Fibroblast of mammary gland (primary cell): ENCODE measurements around the gene CR2.
"Not testable (repeated sequence)": the region's sequence is repeated elsewhere in the genome, so short reads cannot be mapped to it uniquely, and the experiment has no call there.

ENCODE experiments used
- DNase-seq: peaks from one replicate; pipeline ENCODE4 v3.0.0-alpha.2; 2010; ENCODE audit warnings: low read depth
- H3K4me3 ChIP-seq: 2 replicates; pipeline ENCODE4 v1.5.1; 2011; ENCODE audit warnings: low read depth, mild to moderate bottlenecking, low read length, moderate library complexity; ENCODE audit not compliant: control insufficient read depth
- TF ChIP-seq, protein P1 (sequence below): conservative IDR thresholded peaks from 2 replicates; pipeline ENCODE4 v1.5.1; 2011; ENCODE audit warnings: low read depth, low read length, inconsistent platforms; ENCODE audit not compliant: control insufficient read depth, insufficient read depth

Gene CR2

DNA sequence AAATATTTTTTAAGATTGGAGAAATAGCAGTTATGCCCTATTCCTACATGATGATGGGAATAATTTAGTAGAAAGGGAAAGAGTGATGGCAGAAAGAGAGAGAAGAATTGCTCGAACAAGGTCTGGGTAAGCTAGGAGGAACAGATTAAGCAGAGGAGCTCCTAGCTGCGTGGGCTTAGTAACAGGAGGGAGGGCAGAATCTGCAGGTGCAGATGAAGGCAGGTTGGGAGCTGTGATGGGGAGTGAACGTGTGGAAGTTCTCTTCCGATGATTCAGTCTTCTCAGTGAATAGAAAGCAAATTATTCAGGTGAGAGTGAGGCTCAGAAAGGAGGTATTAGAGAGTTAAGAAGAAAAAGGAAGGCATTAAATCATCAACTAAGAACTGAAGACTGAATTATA lies 33.5 kb downstream of the CR2 start:
- H3K4me3 ChIP-seq, result no peak overlapping the region
- DNase-seq, result no peak
- TF ChIP-seq, protein P1, sequence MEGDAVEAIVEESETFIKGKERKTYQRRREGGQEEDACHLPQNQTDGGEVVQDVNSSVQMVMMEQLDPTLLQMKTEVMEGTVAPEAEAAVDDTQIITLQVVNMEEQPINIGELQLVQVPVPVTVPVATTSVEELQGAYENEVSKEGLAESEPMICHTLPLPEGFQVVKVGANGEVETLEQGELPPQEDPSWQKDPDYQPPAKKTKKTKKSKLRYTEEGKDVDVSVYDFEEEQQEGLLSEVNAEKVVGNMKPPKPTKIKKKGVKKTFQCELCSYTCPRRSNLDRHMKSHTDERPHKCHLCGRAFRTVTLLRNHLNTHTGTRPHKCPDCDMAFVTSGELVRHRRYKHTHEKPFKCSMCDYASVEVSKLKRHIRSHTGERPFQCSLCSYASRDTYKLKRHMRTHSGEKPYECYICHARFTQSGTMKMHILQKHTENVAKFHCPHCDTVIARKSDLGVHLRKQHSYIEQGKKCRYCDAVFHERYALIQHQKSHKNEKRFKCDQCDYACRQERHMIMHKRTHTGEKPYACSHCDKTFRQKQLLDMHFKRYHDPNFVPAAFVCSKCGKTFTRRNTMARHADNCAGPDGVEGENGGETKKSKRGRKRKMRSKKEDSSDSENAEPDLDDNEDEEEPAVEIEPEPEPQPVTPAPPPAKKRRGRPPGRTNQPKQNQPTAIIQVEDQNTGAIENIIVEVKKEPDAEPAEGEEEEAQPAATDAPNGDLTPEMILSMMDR, result no peak

DNA sequence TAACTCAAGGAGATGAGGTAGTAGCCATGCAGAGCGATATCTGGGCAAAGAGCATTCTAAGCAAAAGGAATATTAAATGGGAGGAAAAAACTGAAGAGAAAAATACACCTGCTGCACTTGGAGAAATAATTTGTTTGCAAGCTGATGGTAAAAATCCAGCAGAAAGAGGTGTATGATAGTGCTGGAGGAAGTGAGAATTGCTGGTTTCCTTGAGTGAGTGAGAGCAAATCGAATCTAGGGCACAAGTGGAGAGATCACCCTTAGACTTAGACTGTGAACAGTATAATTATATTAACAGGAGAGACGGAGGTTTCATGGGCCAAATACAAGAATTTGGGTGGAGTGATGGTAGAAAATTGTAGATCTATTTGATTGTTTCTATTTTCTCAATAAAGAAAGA lies 39.1 kb downstream of the CR2 start:
- H3K4me3 ChIP-seq, result no peak overlapping the region
- DNase-seq, result no peak
- TF ChIP-seq, protein P1, result no peak

DNA sequence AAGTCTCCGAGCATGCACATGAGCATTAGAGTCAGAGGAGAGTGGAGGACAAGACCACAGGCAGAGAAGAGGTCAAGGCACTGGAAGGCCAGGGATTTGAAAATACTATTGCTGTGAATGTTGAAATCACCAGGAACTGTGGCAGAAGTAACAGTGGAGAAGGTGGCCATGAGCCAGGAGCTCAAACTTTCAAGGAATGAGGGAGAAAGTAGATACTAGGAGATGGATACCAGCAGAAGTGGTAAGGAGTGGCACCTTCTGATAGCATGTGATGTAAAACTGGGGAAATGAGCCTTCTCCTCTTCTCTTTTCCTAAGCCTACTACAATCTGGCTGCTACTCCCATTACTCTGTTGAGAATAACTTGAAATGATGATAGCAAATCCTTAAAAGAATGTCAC lies 40.0 kb downstream of the CR2 start:
- no peak overlapping the region for H3K4me3 ChIP-seq
- TF ChIP-seq, protein P1, result no peak
- DNase-seq, result no peak

DNA sequence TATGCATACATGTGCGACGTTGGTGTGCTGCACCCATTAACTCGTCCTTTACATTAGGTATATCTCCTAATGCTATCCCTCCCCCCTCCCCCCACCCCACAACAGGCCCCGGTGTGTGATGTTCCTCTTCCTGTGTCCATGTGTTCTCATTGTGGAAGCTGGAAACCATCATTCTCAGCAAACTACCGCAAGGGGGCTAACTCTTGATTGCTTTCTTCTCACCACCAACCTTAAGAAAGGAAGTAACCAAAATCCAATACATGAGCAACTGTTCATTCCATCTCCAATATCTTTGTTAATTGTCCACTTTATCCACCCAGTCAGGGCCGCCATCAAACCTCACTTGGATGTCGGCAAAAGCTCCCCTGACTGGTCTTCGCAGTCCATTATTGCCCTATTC lies 41.2 kb downstream of the CR2 start:
- not testable (repeated sequence) for DNase-seq

DNA sequence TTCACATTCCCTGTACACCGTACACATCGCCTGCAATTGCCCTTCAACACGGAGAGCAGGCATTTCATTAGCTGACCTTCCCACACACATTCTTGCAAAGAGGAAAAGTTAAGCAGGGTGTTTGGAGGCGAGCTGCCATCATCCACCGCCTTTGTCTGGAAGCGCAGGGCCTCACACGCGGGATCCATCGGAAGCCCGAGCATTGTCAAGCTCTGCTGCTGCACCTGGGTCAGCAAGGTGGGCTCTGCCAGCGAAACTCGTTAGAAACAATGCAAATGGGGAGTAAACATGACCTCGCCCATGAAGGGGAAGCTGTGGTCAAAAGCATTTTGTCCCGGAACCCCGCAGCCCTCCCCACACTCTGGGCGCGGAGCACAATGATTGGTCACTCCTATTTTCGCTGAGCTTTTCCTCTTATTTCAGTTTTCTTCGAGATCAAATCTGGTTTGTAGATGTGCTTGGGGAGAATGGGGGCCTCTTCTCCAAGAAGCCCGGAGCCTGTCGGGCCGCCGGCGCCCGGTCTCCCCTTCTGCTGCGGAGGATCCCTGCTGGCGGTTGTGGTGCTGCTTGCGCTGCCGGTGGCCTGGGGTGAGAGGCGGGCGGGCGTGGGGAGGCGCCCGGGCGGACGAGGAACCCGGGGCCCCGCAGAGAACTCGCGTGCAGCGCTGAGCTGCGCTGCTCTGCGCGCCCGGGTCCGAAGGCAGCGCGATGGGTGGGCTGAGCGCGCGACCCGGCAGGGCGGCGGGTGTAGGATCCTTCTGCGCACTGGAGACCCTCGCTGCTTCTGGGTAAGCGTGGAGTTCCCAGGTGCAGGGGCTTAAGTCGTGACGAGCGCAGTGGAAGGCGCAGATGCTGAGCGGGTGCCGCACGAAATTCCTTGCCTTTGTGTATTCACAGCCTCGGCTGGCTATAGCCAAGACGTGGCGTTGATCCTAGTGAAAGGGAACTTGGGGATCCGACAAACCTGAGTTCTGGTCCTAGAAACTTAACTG lies 42.0 kb downstream of the CR2 start, which contains the start of gene CR1:
Gene CR1 (plus strand): TSS at position 357 of the 992 bp plus-strand sequence. CDS start 111 bp downstream, at position 468.
- H3K4me3 ChIP-seq, result no peak within 1 kb of the TSS
- TF ChIP-seq, protein P1, result no peak
- no peak for DNase-seq

More for the DNA sequence above, 41.2 kb downstream of the CR2 start:
- not testable (repeated sequence) for H3K4me3 ChIP-seq

DNA sequence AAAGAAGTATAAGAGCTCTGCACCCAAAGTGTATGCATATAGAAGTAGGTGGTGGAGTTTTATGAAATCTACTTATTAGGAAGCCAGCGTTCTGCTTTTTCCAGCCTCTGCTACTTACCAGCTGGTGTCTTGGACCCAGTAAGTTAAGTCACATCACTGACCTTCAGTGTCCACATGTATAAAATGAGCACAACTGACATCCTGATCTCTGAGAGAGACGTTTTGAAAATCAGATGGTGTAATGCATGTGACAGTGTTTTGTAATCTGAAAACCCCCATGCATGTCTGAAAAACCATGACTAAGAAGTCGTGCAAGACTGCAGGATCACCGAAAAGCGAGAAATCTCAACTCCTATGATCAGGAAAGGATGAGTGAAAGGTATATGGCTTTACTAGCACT lies 43.8 kb downstream of the CR2 start:
- no peak overlapping the region for H3K4me3 ChIP-seq
- DNase-seq, result no peak
- TF ChIP-seq, protein P1, result no peak

DNA sequence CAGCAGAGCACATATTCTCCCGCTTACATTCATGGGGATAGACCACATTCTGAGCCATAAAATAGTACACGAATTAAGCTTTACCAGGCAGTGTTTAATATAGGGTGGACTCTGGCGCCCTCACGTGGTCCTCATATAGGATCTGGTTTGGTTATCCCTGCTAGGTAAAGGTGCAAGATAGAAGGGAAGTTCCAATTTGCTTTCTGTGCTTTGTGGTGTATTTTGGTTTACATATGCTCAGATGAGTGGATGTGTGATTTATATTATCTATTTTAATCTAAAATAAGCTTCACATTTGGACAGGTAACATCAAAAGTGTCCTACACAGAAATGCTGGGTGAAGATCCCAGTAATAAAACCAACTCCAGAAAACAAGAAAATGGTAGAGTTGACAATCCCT lies 45.4 kb downstream of the CR2 start:
- TF ChIP-seq, protein P1, result peak; percentile 80
- DNase-seq, result peak; percentile 66
- H3K4me3 ChIP-seq, result no peak overlapping the region
